DOHH2 (cell line): ENCODE results near the gene OSBPL10.

ENCODE experiments used
- H3F3A ChIP-seq: fragments of 200-600 bp; sonication (generic), shearing (Covaris generic); 2 replicates; pipeline ENCODE4 v1.6.0; 2016; ENCODE audit warnings: antibody characterized with exemption, mild to moderate bottlenecking; ENCODE audit not compliant: control insufficient read depth, insufficient read depth
- H3K27ac ChIP-seq: fragments of 200-600 bp; sonication (generic); 2 replicates; pipeline ENCODE4 v1.5.1; 2014; ENCODE audit warnings: low read depth, mild to moderate bottlenecking, low read length, moderate library complexity
- H3K27me3 ChIP-seq: fragments of 200-600 bp; sonication (generic); 2 replicates; pipeline ENCODE4 v1.6.1; 2014; ENCODE audit warnings: mild to moderate bottlenecking, low read length, mixed read lengths; ENCODE audit not compliant: control insufficient read depth
- H3K36me3 ChIP-seq: fragments of 200-600 bp; sonication (generic); 2 replicates; pipeline ENCODE4 v1.6.1; 2014; ENCODE audit warnings: mild to moderate bottlenecking, low read length, moderate library complexity, mixed read lengths; ENCODE audit not compliant: control insufficient read depth
- H3K4me1 ChIP-seq: fragments of 200-600 bp; sonication (generic); 2 replicates; pipeline ENCODE4 v1.6.1; 2014; ENCODE audit warnings: mild to moderate bottlenecking, low read length, mixed read lengths; ENCODE audit not compliant: control insufficient read depth
- H3K4me2 ChIP-seq: fragments of 200-600 bp; sonication (generic); 2 replicates; pipeline ENCODE4 v1.6.0; 2014; ENCODE audit warnings: mild to moderate bottlenecking, low read length, moderate library complexity
- H3K4me3 ChIP-seq: fragments of 200-600 bp; sonication (generic); 2 replicates; pipeline ENCODE4 v1.5.1; 2014; ENCODE audit warnings: mild to moderate bottlenecking, low read length, mixed read lengths
- H3K79me2 ChIP-seq: fragments of 200-600 bp; sonication (generic); 2 replicates; pipeline ENCODE4 v1.6.1; 2014; ENCODE audit warnings: mild to moderate bottlenecking, low read length, mixed read lengths; ENCODE audit not compliant: control insufficient read depth
- H3K9me2 ChIP-seq: fragments of 200-600 bp; sonication (generic); replicated peaks from 2 replicates; pipeline ENCODE4 v1.6.1; 2014; ENCODE audit warnings: mild to moderate bottlenecking, low read length, mixed read lengths; ENCODE audit not compliant: control insufficient read depth
- H3K9me3 ChIP-seq: fragments of 200-600 bp; sonication (generic); 2 replicates; pipeline ENCODE4 v1.6.1; 2014; ENCODE audit warnings: antibody characterized with exemption, low read length, mixed read lengths; ENCODE audit not compliant: control insufficient read depth, insufficient read depth
- H4K20me1 ChIP-seq: fragments of 200-600 bp; sonication (generic); 2 replicates; pipeline ENCODE4 v1.6.0; 2014; ENCODE audit warnings: low read depth, mild to moderate bottlenecking, antibody characterized with exemption, low read length, moderate library complexity; ENCODE audit not compliant: control insufficient read depth, insufficient read depth
- EZH2phosphoT487 ChIP-seq: fragments of 200-600 bp; sonication (generic); IDR thresholded peaks from 2 replicates; pipeline ENCODE4 v1.6.1; 2017; ENCODE audit warnings: borderline replicate concordance, mild to moderate bottlenecking, antibody characterized with exemption, low read length, moderate library complexity, mixed read lengths
- TF ChIP-seq, protein P1 (sequence below): fragments of 200-600 bp; sonication (generic); IDR thresholded peaks from one replicate; pipeline ENCODE4 v1.5.1; 2014; ENCODE audit warnings: antibody characterized with exemption, mild to moderate bottlenecking, low read depth, low read length; ENCODE audit not compliant: poor library complexity, severe bottlenecking

Gene OSBPL10

DNA sequence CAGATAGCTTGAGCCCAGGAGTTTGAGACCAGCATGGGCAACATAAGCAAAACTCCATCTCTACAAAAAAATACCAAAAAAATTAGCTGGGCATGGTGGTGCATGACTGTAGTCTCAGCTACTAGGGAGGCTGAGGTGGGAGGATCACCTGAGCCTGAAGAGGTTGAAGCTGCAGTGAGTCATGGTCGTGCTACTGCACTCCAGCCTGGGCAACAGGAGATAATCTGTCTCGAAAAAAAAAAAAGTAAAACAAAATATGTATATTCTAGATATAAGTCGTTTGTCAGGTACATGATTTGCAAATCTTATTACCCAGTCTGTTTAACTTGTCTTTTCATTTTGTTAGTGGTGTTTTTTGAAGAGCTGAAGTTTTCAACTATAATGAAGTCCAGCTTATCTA lies 40.7 kb upstream of the OSBPL10 start:
- Histone ChIP-seq H4K20me1 (no peaks in the 10 kb centered on the region), H3F3A (peaks cover 6% of the 10 kb centered on the region; the same call in 1 of the 2 replicates)
- no peak for TF ChIP-seq EZH2phosphoT487
- TF ChIP-seq, protein P1, sequence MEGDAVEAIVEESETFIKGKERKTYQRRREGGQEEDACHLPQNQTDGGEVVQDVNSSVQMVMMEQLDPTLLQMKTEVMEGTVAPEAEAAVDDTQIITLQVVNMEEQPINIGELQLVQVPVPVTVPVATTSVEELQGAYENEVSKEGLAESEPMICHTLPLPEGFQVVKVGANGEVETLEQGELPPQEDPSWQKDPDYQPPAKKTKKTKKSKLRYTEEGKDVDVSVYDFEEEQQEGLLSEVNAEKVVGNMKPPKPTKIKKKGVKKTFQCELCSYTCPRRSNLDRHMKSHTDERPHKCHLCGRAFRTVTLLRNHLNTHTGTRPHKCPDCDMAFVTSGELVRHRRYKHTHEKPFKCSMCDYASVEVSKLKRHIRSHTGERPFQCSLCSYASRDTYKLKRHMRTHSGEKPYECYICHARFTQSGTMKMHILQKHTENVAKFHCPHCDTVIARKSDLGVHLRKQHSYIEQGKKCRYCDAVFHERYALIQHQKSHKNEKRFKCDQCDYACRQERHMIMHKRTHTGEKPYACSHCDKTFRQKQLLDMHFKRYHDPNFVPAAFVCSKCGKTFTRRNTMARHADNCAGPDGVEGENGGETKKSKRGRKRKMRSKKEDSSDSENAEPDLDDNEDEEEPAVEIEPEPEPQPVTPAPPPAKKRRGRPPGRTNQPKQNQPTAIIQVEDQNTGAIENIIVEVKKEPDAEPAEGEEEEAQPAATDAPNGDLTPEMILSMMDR, result no peak

DNA sequence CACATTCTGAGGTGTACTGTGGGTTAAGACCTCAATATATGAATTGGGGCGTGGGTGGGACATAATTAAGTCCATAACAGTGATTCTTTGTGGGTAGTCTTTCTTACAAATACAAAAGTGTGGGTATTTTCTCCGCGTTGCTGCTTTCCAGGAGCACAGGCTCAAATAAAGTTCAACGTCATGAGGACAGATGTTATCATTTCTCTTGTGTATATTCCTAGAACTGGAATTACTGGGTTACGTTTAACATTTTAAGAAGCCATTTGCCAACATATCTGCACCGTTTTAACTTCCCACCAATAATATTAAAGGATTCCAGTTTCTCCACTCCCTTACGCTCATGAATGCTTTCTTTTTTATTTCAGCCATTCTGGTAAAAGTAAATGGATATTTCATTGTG lies 40.1 kb upstream of the OSBPL10 start:
- Histone ChIP-seq H3K9me2 (no peaks in the 10 kb centered on the region), H4K20me1 (no peaks in the 10 kb centered on the region), H3K36me3 (peaks cover under 1% of the 10 kb centered on the region; the same call in 1 of the 2 replicates), H3K4me1 (peaks cover 20% of the 10 kb centered on the region), H3K4me3 (no peak overlapping the region), H3K9me3 (no peaks in the 10 kb centered on the region), H3F3A (peaks cover 5% of the 10 kb centered on the region; the same call in 1 of the 2 replicates), H3K27ac (no peak overlapping the region), H3K4me2 (no peak overlapping the region), H3K79me2 (no peaks in the 10 kb centered on the region), H3K27me3 (no peaks in the 10 kb centered on the region)
- TF ChIP-seq, protein P1, result no peak
- no peak for TF ChIP-seq EZH2phosphoT487

More for the DNA sequence above, 40.7 kb upstream of the OSBPL10 start:
- Histone ChIP-seq H3K27ac (no peak overlapping the region), H3K36me3 (peaks cover 3% of the 10 kb centered on the region; the same call in 1 of the 2 replicates), H3K4me3 (no peak overlapping the region), H3K27me3 (no peaks in the 10 kb centered on the region), H3K79me2 (no peaks in the 10 kb centered on the region), H3K4me2 (no peak overlapping the region), H3K9me2 (no peaks in the 10 kb centered on the region), H3K9me3 (no peaks in the 10 kb centered on the region), H3K4me1 (peaks cover 26% of the 10 kb centered on the region)

DNA sequence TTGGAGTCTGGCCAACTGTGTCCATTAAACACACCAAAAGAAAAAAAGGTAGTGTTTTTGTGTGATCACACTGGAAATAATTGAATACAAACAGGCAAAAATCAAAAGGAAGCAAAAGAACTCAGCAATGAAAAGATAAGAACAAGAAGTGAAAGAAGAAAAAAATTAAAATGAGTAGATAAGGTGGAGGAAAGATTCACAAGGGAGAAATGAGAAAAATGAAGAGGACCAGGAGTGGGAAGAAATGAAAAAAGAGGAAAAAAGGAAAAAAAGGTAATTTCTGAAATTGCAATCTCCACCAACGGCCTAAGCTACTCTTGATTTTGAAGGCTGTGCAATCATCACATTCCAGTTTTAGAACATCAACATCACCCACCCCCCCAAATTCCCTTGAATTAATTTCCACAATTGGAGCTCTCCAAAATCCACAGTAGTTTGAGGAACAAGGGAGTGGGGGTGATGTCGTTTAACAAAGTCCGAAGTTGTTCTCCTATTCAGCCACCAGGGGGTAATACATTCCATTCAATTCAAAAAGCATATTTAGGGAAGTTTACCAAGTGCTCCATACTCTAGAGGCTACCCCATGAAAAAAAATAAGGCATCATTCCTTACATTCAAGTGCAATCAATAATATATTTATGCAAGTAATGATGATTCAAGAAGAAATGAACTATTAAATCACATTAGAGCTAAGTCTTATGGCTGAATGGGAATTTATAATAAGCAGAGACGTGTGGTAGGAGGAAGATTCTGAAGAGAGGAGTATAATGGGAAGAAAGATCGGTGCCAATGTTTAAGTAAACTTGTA lies 37.9 kb upstream of the OSBPL10 start:
- Histone ChIP-seq H3K36me3 (no peaks in the 10 kb centered on the region), H3K79me2 (no peaks in the 10 kb centered on the region), H3K4me3 (no peak overlapping the region), H4K20me1 (no peaks in the 10 kb centered on the region), H3K9me2 (no peaks in the 10 kb centered on the region), H3K4me2 (no peak overlapping the region), H3F3A (peaks cover 4% of the 10 kb centered on the region; the same call in 1 of the 2 replicates), H3K27me3 (no peaks in the 10 kb centered on the region), H3K4me1 (peaks cover 6% of the 10 kb centered on the region; the same call in 1 of the 2 replicates), H3K27ac (no peak overlapping the region), H3K9me3 (no peaks in the 10 kb centered on the region)
- TF ChIP-seq, protein P1, result peak; percentile 80
- no peak for TF ChIP-seq EZH2phosphoT487
